Mesenchymal stem cell (in vitro differentiated cells and primary cell): Measurements from ENCODE around the gene BLVRB.
A peak's percentile ranks its signal among the peaks of the same experiment; 100 is the strongest.

Experiments used
- DNase-seq: peaks from one replicate; pipeline ENCODE4 v3.0.0-alpha.2; 2013
- H2AFZ ChIP-seq: one replicate; pipeline ENCODE4 v1.6.1; 2013; ENCODE audit warnings: low read depth, mild to moderate bottlenecking, control low read depth, inconsistent platforms, low read length, moderate library complexity
- H2AK5ac ChIP-seq: 2 replicates; pipeline ENCODE4 v1.6.1; 2013; ENCODE audit warnings: low read length, moderate library complexity, mild to moderate bottlenecking, inconsistent platforms; ENCODE audit not compliant: severe bottlenecking
- H2BK120ac ChIP-seq: one replicate; pipeline ENCODE4 v1.6.1; 2013; ENCODE audit warnings: low read depth, mild to moderate bottlenecking, inconsistent platforms, low read length, moderate library complexity
- H2BK12ac ChIP-seq, 2 experiments: one replicate each; pipeline ENCODE4 v1.6.1; 2013; ENCODE audit warnings: inconsistent platforms in 2 of 2, low read length in 2 of 2, mild to moderate bottlenecking in 2 of 2, moderate library complexity in 2 of 2, control low read depth in 1 of 2
- H2BK15ac ChIP-seq: one replicate; pipeline ENCODE4 v1.6.1; 2013; ENCODE audit warnings: mild to moderate bottlenecking, low read depth, inconsistent platforms; ENCODE audit not compliant: poor library complexity, severe bottlenecking
- H2BK5ac ChIP-seq: 2 replicates; pipeline ENCODE4 v1.6.1; 2013; ENCODE audit warnings: low read depth, mild to moderate bottlenecking, low read length, control low read depth, inconsistent platforms; ENCODE audit not compliant: poor library complexity, severe bottlenecking
- H3K14ac ChIP-seq, 2 experiments: one replicate each; pipeline ENCODE4 v1.6.1; 2013; ENCODE audit warnings: inconsistent platforms in 2 of 2, low read length in 2 of 2, control low read depth in 1 of 2, mild to moderate bottlenecking in 1 of 2, moderate library complexity in 1 of 2
- H3K18ac ChIP-seq, 2 experiments: one replicate each; pipeline ENCODE4 v1.6.1; 2013; ENCODE audit warnings: inconsistent platforms in 2 of 2, low read length in 2 of 2, control low read depth in 1 of 2, low read depth in 1 of 2, mild to moderate bottlenecking in 1 of 2
- H3K23ac ChIP-seq, 2 experiments: one replicate each; pipeline ENCODE4 v1.6.1; 2013; ENCODE audit warnings: inconsistent platforms in 2 of 2, low read length in 2 of 2, mild to moderate bottlenecking in 2 of 2, moderate library complexity in 2 of 2, control low read depth in 1 of 2
- H3K27ac ChIP-seq: 2 replicates; pipeline ENCODE4 v1.5.1; 2013; ENCODE audit warnings: mild to moderate bottlenecking, moderate library complexity, low read length, control low read depth, inconsistent platforms; ENCODE audit not compliant: poor library complexity, severe bottlenecking
- H3K27me3 ChIP-seq, 2 experiments: 2 replicates each; pipeline versions ENCODE4 v1.6.1 to v1.7.0; 2013; ENCODE audit warnings: low read length in 2 of 2, mild to moderate bottlenecking in 2 of 2, moderate library complexity in 2 of 2, control low read depth in 1 of 2, inconsistent platforms in 1 of 2; ENCODE audit not compliant: control insufficient read depth in 1 of 2, insufficient read depth in 1 of 2
- H3K36me3 ChIP-seq, 2 experiments: 2 replicates each; pipeline versions ENCODE4 v1.6.1 to v1.7.0; 2013; ENCODE audit warnings: low read length in 2 of 2, control low read depth in 1 of 2, inconsistent platforms in 1 of 2, low read depth in 1 of 2, mild to moderate bottlenecking in 1 of 2; ENCODE audit not compliant: insufficient read depth in 2 of 2, control insufficient read depth in 1 of 2
- H3K4ac ChIP-seq, 2 experiments: one replicate each; pipeline ENCODE4 v1.6.1; 2013; ENCODE audit warnings: inconsistent platforms in 2 of 2, low read length in 2 of 2, mild to moderate bottlenecking in 2 of 2, moderate library complexity in 2 of 2, control low read depth in 1 of 2, low read depth in 1 of 2
- H3K4me1 ChIP-seq: 2 replicates; pipeline ENCODE4 v1.6.1; 2013; ENCODE audit warnings: low read depth, low read length, control low read depth; ENCODE audit not compliant: control insufficient read depth, insufficient read depth
- H3K4me2 ChIP-seq: 2 replicates; pipeline ENCODE4 v1.6.1; 2013; ENCODE audit warnings: low read length, mild to moderate bottlenecking, inconsistent platforms; ENCODE audit not compliant: poor library complexity, severe bottlenecking
- H3K4me3 ChIP-seq, 2 experiments: 2 replicates each; pipeline versions ENCODE4 v1.5.1 to v1.7.0; 2013; ENCODE audit warnings: low read length in 2 of 2, mild to moderate bottlenecking in 2 of 2, control low read depth in 1 of 2, low read depth in 1 of 2; ENCODE audit not compliant: insufficient read depth in 1 of 2
- H3K79me1 ChIP-seq: replicated peaks from 2 replicates; pipeline ENCODE4 v1.6.1; 2013; ENCODE audit warnings: mild to moderate bottlenecking, control low read depth, low read length, inconsistent platforms; ENCODE audit not compliant: poor library complexity, severe bottlenecking
- H3K9ac ChIP-seq: 2 replicates; pipeline ENCODE4 v1.7.0; 2013; ENCODE audit warnings: mild to moderate bottlenecking, low read length, moderate library complexity
- H3K9me3 ChIP-seq: 2 replicates; pipeline ENCODE4 v1.7.0; 2013; ENCODE audit warnings: mild to moderate bottlenecking, low read length; ENCODE audit not compliant: control insufficient read depth
- H4K8ac ChIP-seq: one replicate; pipeline ENCODE4 v1.6.1; 2013; ENCODE audit warnings: inconsistent platforms, mild to moderate bottlenecking, low read length, moderate library complexity
- H4K91ac ChIP-seq: one replicate; pipeline ENCODE4 v1.6.1; 2013; ENCODE audit warnings: mild to moderate bottlenecking, low read length, inconsistent platforms
- WGBS: methylation state at CpG from one replicate; pipeline ENCODE4 v1.1.7; 2013; ENCODE audit warnings: mixed read lengths; 5-methylcytosine and 5-hydroxymethylcytosine counted together

The BLVRB gene

GRCh38 chr19:40466219-40466984 is 857 bp upstream of the BLVRB start:
- Histone ChIP-seq H3K14ac (no peak overlapping the region), H3K18ac (peak overlapping the region in 1 of 2 experiments; percentile 16), H4K91ac (peak overlapping the region; percentile 18), H3K4me1 (peaks cover 22% of the 10 kb centered on the region), H2BK5ac (no peak overlapping the region), H3K9ac (peak overlapping the region; percentile 47), H2BK15ac (no peak overlapping the region), H3K79me1 (peaks cover 2% of the 10 kb centered on the region), H3K9me3 (no peaks in the 10 kb centered on the region), H2BK120ac (no peak overlapping the region), H2AK5ac (no peak overlapping the region), H4K8ac (peak overlapping the region; percentile 47), H3K4me2 (peak overlapping the region; percentile 78), H2AFZ (peak overlapping the region; percentile 72), H3K27me3 (peaks cover 0 to 9% of the 10 kb centered on the region in 2 experiments), H3K4ac (no peak overlapping the region), H3K27ac (no peak overlapping the region), H3K23ac (peak overlapping the region in 1 of 2 experiments; percentile 1), H3K4me3 (peak overlapping the region; percentile 61 to 76), H2BK12ac (no peak overlapping the region), H3K36me3 (no peaks in the 10 kb centered on the region)
- 51% methylated on average over 36 of the region's 48 CpGs for WGBS
- DNase-seq: no peak

GRCh38 chr19:40465025-40465556 is 454 bp downstream of the BLVRB start:
- Histone ChIP-seq H2AK5ac (peak overlapping the region; percentile 96), H3K4me3 (peak overlapping the region; percentile 73 to 83), H3K14ac (no peak overlapping the region), H3K23ac (no peak overlapping the region), H3K9me3 (no peaks in the 10 kb centered on the region), H3K4ac (peak overlapping the region in 1 of 2 experiments; percentile 49), H2AFZ (no peak overlapping the region), H3K79me1 (peaks cover 7% of the 10 kb centered on the region), H2BK120ac (no peak overlapping the region), H2BK15ac (peak overlapping the region; percentile 97), H3K9ac (peak overlapping the region; percentile 91), H4K91ac (peak overlapping the region; percentile 95), H2BK12ac (peak overlapping the region in 1 of 2 experiments; percentile 45), H4K8ac (peak overlapping the region; percentile 95), H3K27me3 (peaks cover 0 to 9% of the 10 kb centered on the region in 2 experiments), H3K27ac (peak overlapping the region; percentile 75), H3K4me2 (peak overlapping the region; percentile 72), H2BK5ac (no peak overlapping the region), H3K36me3 (no peaks in the 10 kb centered on the region), H3K4me1 (peaks cover 22% of the 10 kb centered on the region), H3K18ac (peak overlapping the region; percentile 91 to 99)
- WGBS: 24% methylated on average over 10 of the region's 11 CpGs
- peak; percentile 91 for DNase-seq

GRCh38 chr19:40464059-40465024 is 1.2 kb downstream of the BLVRB start:
- H3K23ac ChIP-seq: no peak overlapping the region
- peak; percentile 92 for DNase-seq
- H2BK120ac ChIP-seq: no peak overlapping the region
- H3K4me2 ChIP-seq: peak overlapping the region; percentile 72
- peak overlapping the region; percentile 91 for H3K9ac ChIP-seq
- no peak overlapping the region for H3K14ac ChIP-seq
- peak overlapping the region; percentile 75 for H3K27ac ChIP-seq
- H2AK5ac ChIP-seq: peak overlapping the region; percentile 96
- H3K9me3 ChIP-seq: no peaks in the 10 kb centered on the region
- WGBS: 45% methylated on average over 9 of the region's 11 CpGs
- peaks cover 22% of the 10 kb centered on the region for H3K4me1 ChIP-seq
- H3K4ac ChIP-seq: peak overlapping the region; percentile 49 to 64
- H3K4me3 ChIP-seq: peak overlapping the region in 1 of 2 experiments; percentile 83
- no peak overlapping the region for H2BK5ac ChIP-seq
- no peak overlapping the region for H2BK15ac ChIP-seq
- peaks cover 0 to 9% of the 10 kb centered on the region in 2 experiments for H3K27me3 ChIP-seq
- no peak overlapping the region for H2AFZ ChIP-seq
- no peak overlapping the region for H4K8ac ChIP-seq
- peak overlapping the region; percentile 69 for H4K91ac ChIP-seq
- H2BK12ac ChIP-seq: peak overlapping the region in 1 of 2 experiments; percentile 33
- peak overlapping the region; percentile 61 to 99 for H3K18ac ChIP-seq
- H3K36me3 ChIP-seq: no peaks in the 10 kb centered on the region
- peaks cover 9% of the 10 kb centered on the region for H3K79me1 ChIP-seq
